CD14-positive monocyte (primary cell): ENCODE data around the gene NFKB1. TPM values are rescaled to one million over a fixed set of nuclear protein-coding genes. Genes with fewer than 3 reads are reported as not detected.

Experiments used
- DNase-seq, 3 donors: peaks; one replicate each; pipeline ENCODE4 v3.0.0-alpha.2; 2011 to 2022
- H2AFZ ChIP-seq: 2 replicates; pipeline ENCODE4 v1.6.0; 2012; ENCODE audit warnings: mild to moderate bottlenecking, low read depth, low read length, inconsistent platforms; ENCODE audit not compliant: insufficient read depth, poor library complexity, severe bottlenecking
- H3K27ac ChIP-seq, 2 donors: 1 replicate in 1 of 2; 2 replicates in 1 of 2; pipeline ENCODE4 v1.5.1; 2012 to 2013; ENCODE audit warnings: low read length in 2 of 2, control low read depth in 1 of 2, inconsistent platforms in 1 of 2, low read depth in 1 of 2, mild to moderate bottlenecking in 1 of 2
- H3K27me3 ChIP-seq, 2 donors: one replicate each; pipeline versions ENCODE4 v1.6.0 to v1.6.1; 2011 to 2013; ENCODE audit warnings: low read length in 2 of 2; ENCODE audit not compliant: control insufficient read depth in 2 of 2, insufficient read depth in 2 of 2
- H3K36me3 ChIP-seq, 2 donors: replicated peaks in 1 of 2; 1 replicate in 1 of 2; 2 replicates in 1 of 2; pipeline versions ENCODE4 v1.5.1 to v1.6.1; 2012 to 2013; ENCODE audit warnings: low read length in 2 of 2, control low read depth in 1 of 2, inconsistent platforms in 1 of 2, mild to moderate bottlenecking in 1 of 2; ENCODE audit not compliant: insufficient read depth in 2 of 2, control insufficient read depth in 1 of 2
- H3K4me1 ChIP-seq, 2 donors: 1 replicate in 1 of 2; 2 replicates in 1 of 2; pipeline versions ENCODE4 v1.5.1 to v1.6.1; 2012 to 2013; ENCODE audit warnings: low read length in 2 of 2, control low read depth in 1 of 2, inconsistent platforms in 1 of 2, mild to moderate bottlenecking in 1 of 2, moderate library complexity in 1 of 2; ENCODE audit not compliant: insufficient read depth in 2 of 2, control insufficient read depth in 1 of 2
- H3K4me2 ChIP-seq: replicated peaks from 2 replicates; pipeline ENCODE3; 2012; ENCODE audit warnings: low read length, moderate library complexity, mild to moderate bottlenecking; ENCODE audit not compliant: poor library complexity, severe bottlenecking; ENCODE audit errors: extremely low read depth
- H3K4me3 ChIP-seq, 3 experiments: fragments of 200-600 bp in 1 of 3; sonication (generic) in 1 of 3; replicated peaks in 1 of 3; 1 replicate in 2 of 3; 2 replicates in 1 of 3; pipeline ENCODE4 v1.5.1; 2011 to 2013; ENCODE audit warnings: low read length in 3 of 3, mild to moderate bottlenecking in 3 of 3, control low read depth in 2 of 3, low read depth in 2 of 3, inconsistent platforms in 1 of 3, moderate library complexity in 1 of 3
- H3K79me2 ChIP-seq: 2 replicates; pipeline ENCODE4 v1.6.0; 2012; ENCODE audit warnings: mild to moderate bottlenecking, control low read depth, inconsistent platforms, low read length, moderate library complexity; ENCODE audit not compliant: insufficient read depth
- H3K9ac ChIP-seq: 2 replicates; pipeline ENCODE4 v1.6.0; 2017; ENCODE audit warnings: low read length, mild to moderate bottlenecking; ENCODE audit not compliant: insufficient read depth, poor library complexity, severe bottlenecking
- H3K9me3 ChIP-seq, 2 donors: replicated peaks in 1 of 2; 1 replicate in 1 of 2; 2 replicates in 1 of 2; pipeline versions ENCODE4 v1.5.1 to v1.6.1; 2012 to 2013; ENCODE audit warnings: low read length in 2 of 2, control low read depth in 1 of 2; ENCODE audit not compliant: control insufficient read depth in 1 of 2, insufficient read depth in 1 of 2
- H4K20me1 ChIP-seq: 2 replicates; pipeline ENCODE4 v1.6.0; 2012; ENCODE audit warnings: mild to moderate bottlenecking, low read length, control low read depth, moderate library complexity; ENCODE audit not compliant: insufficient read depth
- H3K27ac Mint-ChIP-seq, 7 donors: one replicate each; pipeline ENCODE4 v1.8.0; 2020; ENCODE audit warnings: mild to moderate bottlenecking in 7 of 7, mixed read lengths in 7 of 7, moderate library complexity in 6 of 7, inconsistent platforms in 2 of 7
- H3K27me3 Mint-ChIP-seq, 3 donors: one replicate each; pipeline ENCODE4 v1.8.0; 2021 to 2022; ENCODE audit warnings: low read depth in 3 of 3, mild to moderate bottlenecking in 3 of 3, mixed read lengths in 3 of 3, moderate library complexity in 3 of 3, inconsistent platforms in 1 of 3
- H3K36me3 Mint-ChIP-seq, 2 donors: one replicate each; pipeline ENCODE4 v1.8.0; 2020; ENCODE audit warnings: mixed read lengths in 2 of 2, inconsistent platforms in 1 of 2, mild to moderate bottlenecking in 1 of 2
- H3K4me1 Mint-ChIP-seq: one replicate; pipeline ENCODE4 v1.8.0; 2020; ENCODE audit warnings: mild to moderate bottlenecking, mixed read lengths
- H3K4me3 Mint-ChIP-seq, 2 donors: one replicate each; pipeline ENCODE4 v1.8.0; 2020; ENCODE audit warnings: mild to moderate bottlenecking in 2 of 2, mixed read lengths in 2 of 2, moderate library complexity in 1 of 2
- H3K9me3 Mint-ChIP-seq, 7 donors: one replicate each; pipeline ENCODE4 v1.8.0; 2020 to 2022; ENCODE audit warnings: mixed read lengths in 7 of 7, mild to moderate bottlenecking in 6 of 7, moderate library complexity in 6 of 7, inconsistent platforms in 2 of 7
- CTCF ChIP-seq: fragments of 200-600 bp; IDR thresholded peaks from one replicate; pipeline ENCODE4 v1.8.0; 2022; ENCODE audit warnings: antibody characterized with exemption, mild to moderate bottlenecking
- WGBS: methylation state at CpG from one replicate; pipeline ENCODE4 v1.1.5; 2013; ENCODE audit warnings: missing lambda C conversion rate; ENCODE audit not compliant: insufficient coverage; 5-methylcytosine and 5-hydroxymethylcytosine counted together
- intact Hi-C, 2 donors: fragments of 100-400 bp; cut with micrococcal nuclease; formaldehyde crosslinking; loops; one replicate each; pipeline versions ENCODE4 v1.15.0 to v1.15.1; 2023
- polyA plus RNA-seq, 3 donors: library from polyadenylated mRNA; depleted of rRNA in 1 of 3; unstranded in 2 of 3; stranded (reverse) in 1 of 3; fragments of 300-500 nt in 2 of 3; fragments of >200 nt in 1 of 3; fragmentation: Illumina TruSeq in 2 of 3; gene quantifications; 1 replicate in 2 of 3; 2 replicates in 1 of 3; pipeline ENCODE4 v1.2.3, GENCODE V29; 2012 to 2021

NFKB1 gene
- polyA plus RNA-seq, 3 donors, result 9.0 to 34.4 (median 17.8) TPM

- Histone ChIP-seq H3K36me3 (no peaks in the 10 kb centered on the region), H3K4me2 (no peak overlapping the region), H4K20me1 (no peaks in the 10 kb centered on the region), H3K79me2 (no peaks in the 10 kb centered on the region), H3K27me3 (no peaks in the 10 kb centered on the region), H3K9me3 (no peaks in the 10 kb centered on the region), H3K27ac (no peak overlapping the region), H3K4me1 (peaks cover 8% of the 10 kb centered on the region in 2 donors), H3K4me3 (no peak overlapping the region), H2AFZ (no peak overlapping the region), H3K9ac (no peak overlapping the region)
- H3K27me3 Mint-ChIP-seq, result peaks cover 0 to 2% (median 1%) of the 10 kb centered on the region in 3 donors
- intact Hi-C loops, result loop anchor here in 1 of 2 donors (5.0 kb wide), 1 partner anchor 171 kb away; no protein-coding TSS in a partner anchor
- H3K9me3 Mint-ChIP-seq, result no peaks in the 10 kb centered on the region
- H3K4me1 Mint-ChIP-seq, result peaks cover 6% of the 10 kb centered on the region
- no peak for DNase-seq
- no peaks in the 10 kb centered on the region for H3K36me3 Mint-ChIP-seq
- no peak for TF ChIP-seq CTCF
- H3K27ac Mint-ChIP-seq, result no peak overlapping the region
- WGBS, result 98% methylated on average over 5 of the region's 5 CpGs
- no peak overlapping the region for H3K4me3 Mint-ChIP-seq
Observed at GRCh38 chr4:102623622-102624021, 122.5 kb downstream of the NFKB1 start.

GRCh38 chr4:102624505-102624904 is 123.3 kb downstream of the NFKB1 start:
- H3K27ac Mint-ChIP-seq, result no peak overlapping the region
- no peak overlapping the region for H2AFZ ChIP-seq

More at GRCh38 chr4:102624505-102624904, 123.3 kb downstream of the NFKB1 start:
- Histone ChIP-seq H4K20me1 (no peaks in the 10 kb centered on the region), H3K27me3 (no peaks in the 10 kb centered on the region), H3K4me1 (peaks cover 8% of the 10 kb centered on the region in 2 donors), H3K36me3 (no peaks in the 10 kb centered on the region), H3K4me2 (no peak overlapping the region), H3K27ac (no peak overlapping the region), H3K9me3 (no peaks in the 10 kb centered on the region), H3K79me2 (no peaks in the 10 kb centered on the region), H3K4me3 (no peak overlapping the region), H3K9ac (no peak overlapping the region)
- H3K9me3 Mint-ChIP-seq, result no peaks in the 10 kb centered on the region
- peaks cover 6% of the 10 kb centered on the region for H3K4me1 Mint-ChIP-seq
- no peak overlapping the region for H3K4me3 Mint-ChIP-seq
- 100% methylated on average over 1 of the region's 4 CpGs for WGBS
- peaks cover 0 to 1% of the 10 kb centered on the region in 2 donors for H3K36me3 Mint-ChIP-seq
- DNase-seq, result no peak
- peaks cover 0 to 2% (median 1%) of the 10 kb centered on the region in 3 donors for H3K27me3 Mint-ChIP-seq
- intact Hi-C loops, result loop anchor here in 1 of 2 donors (5.0 kb wide), 1 partner anchor 172 kb away; no protein-coding TSS in a partner anchor
- TF ChIP-seq CTCF, result no peak
